Measurements from ENCODE around the gene TGM4.

GRCh38 chr3:44890258-44890657 is 15.8 kb downstream of the TGM4 start:
- TF ChIP-seq EZH2 (IDR thresholded peaks at IDR 0.05; ENCODE audit: borderline replicate concordance, low read length) (no peak), CTCF (conservative IDR thresholded peaks at IDR 0.05 in 1 of 2, IDR thresholded peaks at IDR 0.05 in 1 of 2; ENCODE audit: extremely low read depth in 1 of 2, insufficient read depth in 1 of 2, low read depth in 1 of 2, low read length in 2 of 2) (no peak)
